KG1 (cell line): ENCODE data around the gene PBX2.
A peak's percentile ranks its signal among the peaks of the same experiment; 100 is the strongest.
"Not testable (repeated sequence)": the region's sequence is repeated elsewhere in the genome, so short reads cannot be mapped to it uniquely, and the experiment has no call there.

Experiments
- DNase-seq: peaks from one replicate; lab custom pipeline; 2025; lab: John Stamatoyannopoulos, UW

The PBX2 gene, protein sequence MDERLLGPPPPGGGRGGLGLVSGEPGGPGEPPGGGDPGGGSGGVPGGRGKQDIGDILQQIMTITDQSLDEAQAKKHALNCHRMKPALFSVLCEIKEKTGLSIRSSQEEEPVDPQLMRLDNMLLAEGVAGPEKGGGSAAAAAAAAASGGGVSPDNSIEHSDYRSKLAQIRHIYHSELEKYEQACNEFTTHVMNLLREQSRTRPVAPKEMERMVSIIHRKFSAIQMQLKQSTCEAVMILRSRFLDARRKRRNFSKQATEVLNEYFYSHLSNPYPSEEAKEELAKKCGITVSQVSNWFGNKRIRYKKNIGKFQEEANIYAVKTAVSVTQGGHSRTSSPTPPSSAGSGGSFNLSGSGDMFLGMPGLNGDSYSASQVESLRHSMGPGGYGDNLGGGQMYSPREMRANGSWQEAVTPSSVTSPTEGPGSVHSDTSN

GRCh38 chr6:32190054-32190851 lies at the start of gene PBX2:
PBX2 (minus strand) TSS chr6:32190202; CDS start chr6:32189915, 287 bp downstream.
- DNase-seq, result peak; percentile 44

GRCh38 chr6:32239462-32239861 lies 49.5 kb upstream of the PBX2 start:
- DNase-seq, result no peak

- DNase-seq, result no peak
These were observed 44.9 kb upstream of the PBX2 start for GRCh38 chr6:32234934-32235333.

GRCh38 chr6:32226434-32226833 lies 36.4 kb upstream of the PBX2 start:
- DNase-seq, result no peak

GRCh38 chr6:32224696-32225095 lies 34.7 kb upstream of the PBX2 start:
- no peak for DNase-seq

DNA sequence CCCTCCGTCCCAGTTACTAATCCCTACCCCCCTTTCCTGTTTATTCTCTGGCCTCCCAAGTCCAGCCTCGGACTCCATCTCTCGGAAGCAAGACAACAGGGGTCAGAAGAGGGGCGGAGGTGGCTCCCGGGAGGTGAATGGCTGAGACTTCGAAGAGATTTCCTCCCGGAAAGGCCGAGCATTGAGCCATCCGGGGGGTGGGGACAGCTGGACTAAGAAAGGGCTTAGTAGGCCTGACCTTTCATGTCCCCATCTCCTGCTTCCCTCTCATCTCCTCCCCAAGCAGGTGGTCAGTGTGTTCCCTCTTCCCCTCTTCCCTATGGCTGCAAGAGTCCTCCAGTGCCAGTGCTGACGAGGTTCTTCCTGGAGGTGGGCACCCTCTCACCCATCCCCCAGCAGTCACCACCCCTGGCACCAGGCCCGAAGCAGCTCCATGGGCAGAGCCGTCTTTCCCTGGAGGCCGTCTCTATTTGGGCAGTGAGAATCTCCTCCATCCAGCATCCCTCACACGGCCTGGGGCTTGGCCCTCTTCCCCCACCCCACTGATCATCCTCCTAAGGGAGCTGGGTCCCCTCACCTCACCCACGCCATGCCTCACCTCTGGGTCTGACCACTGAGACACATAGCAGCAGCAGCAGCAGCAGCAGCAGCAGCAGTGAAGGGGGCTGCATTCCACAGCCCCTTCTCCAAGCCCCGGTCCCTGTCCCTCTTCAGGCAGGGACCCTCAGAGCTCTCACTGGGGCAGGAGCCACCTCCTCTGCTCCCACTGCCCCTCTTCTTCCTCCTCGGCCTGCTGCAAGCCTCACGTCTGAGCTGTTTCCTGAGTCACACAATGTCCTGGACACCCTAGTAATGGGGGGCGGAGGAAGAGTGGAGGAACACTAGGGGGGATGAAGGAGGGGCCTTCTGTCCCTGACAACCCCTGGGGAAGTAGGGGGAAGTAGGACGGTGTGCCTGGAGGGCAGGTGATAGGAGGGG lies 33.5 kb upstream of the PBX2 start, which contains the start of gene NOTCH4:
Gene NOTCH4 (minus strand): TSS at position 810 of the 978 bp plus-strand sequence. CDS start 139 bp downstream, at position 671.
- no peak for DNase-seq

DNA sequence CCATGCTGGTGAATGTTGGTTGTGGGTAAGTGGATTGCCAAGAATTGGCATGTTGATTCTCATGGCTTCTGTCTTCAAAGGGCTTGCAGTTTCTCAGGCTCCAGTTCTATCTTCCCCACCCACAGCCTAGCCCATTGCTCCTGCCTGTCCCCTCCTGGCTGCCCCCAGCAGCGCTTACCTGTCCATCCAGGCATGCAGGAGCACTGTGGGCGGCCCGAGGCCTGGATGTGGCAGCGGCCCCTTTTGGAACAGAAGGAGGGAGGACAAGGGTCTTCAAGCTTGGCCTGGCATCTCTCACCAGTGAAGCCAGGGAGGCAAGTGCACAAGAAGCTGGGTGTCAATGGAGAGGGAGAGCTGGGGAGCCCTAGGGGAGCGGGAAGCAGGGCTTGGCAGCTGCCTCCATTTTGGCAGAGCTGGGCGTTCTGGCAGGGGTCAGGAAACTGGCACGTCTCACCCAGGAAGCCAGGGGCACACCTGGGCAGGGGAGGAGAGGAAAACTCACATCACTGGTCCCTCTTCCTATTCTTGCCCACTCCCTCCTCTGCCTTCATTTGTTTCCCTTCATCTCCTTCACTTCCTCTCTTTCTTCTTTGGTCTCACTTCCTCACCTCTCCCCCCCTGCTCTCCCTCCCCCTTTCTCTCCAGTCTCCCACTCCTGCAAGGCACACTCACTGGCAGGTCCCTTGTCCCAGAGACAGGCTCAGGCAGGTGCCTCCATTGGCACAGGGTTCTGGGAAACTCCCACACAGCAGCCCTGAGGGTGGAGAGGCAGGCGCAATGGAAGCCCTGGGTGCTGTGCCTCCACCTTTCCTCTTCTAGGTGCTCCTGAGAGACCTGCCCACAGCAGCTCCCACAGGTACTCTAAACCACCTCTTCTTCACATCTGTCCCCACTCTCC lies 32.6 kb upstream of the PBX2 start:
- DNase-seq, result no peak

GRCh38 chr6:32220021-32220420 lies 30.0 kb upstream of the PBX2 start:
- no peak for DNase-seq

- DNase-seq, result no peak
These were observed 28.2 kb upstream of the PBX2 start for GRCh38 chr6:32218167-32218566.

GRCh38 chr6:32216998-32217397 lies 27.0 kb upstream of the PBX2 start:
- DNase-seq, result no peak

DNA sequence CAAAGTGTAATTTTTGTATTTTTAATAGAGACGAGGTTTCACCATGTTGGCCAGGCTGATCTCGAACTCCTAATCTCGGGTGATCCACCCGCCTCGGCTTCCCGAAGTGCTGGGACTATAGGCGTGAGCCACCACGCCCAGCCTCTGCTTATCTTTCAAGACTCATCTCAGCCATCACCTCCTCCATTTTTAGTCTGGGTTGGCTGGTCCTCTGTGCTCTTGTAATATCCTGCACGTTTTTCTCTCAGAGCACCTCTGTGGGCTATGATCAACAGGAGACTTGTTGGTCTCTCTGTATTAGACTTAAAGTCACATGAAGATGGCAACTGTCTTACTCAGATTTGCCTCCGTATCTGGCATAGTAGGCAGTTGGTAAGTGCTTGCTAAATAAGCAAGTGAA lies 26.3 kb upstream of the PBX2 start:
- DNase-seq, result no peak

DNA sequence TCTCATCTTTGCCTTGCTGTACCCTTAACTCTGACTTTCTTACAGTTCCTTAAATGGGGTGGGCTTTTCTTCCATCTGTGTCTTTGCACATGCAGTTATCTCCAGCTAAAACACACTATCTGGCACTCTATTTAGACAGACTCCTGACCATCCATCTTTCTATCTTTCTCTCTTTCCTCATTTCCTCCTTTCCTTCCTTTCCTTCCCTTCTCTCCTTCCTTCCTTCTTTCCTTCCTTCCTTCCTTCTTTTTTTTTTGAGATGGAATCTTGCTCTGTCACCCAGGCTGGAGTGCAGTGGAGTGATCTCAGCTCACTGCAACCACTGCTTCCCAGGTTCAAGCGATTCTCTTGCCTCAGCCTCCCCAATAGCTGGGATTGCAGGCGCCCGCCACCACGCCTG lies 25.6 kb upstream of the PBX2 start:
- no peak for DNase-seq

DNA sequence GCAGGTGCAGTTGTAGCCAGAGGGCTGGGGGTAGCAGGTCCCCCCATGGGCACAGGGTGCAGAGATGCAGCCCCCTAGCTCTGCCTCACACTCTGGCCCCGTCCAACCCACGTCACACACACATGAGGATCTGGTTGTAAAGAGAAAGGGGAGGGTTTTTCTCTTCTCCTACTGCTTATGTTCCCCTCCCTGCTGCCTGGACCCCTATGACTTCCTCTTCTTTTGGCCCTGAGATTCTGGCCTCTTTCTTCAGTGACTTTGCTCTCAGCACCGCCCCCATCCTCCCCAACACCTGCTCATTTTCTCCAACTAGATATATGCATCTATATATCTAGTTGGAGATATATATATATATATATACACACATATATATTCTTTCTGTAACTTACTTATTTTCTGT lies 24.1 kb upstream of the PBX2 start:
- DNase-seq, result no peak

GRCh38 chr6:32213649-32214048 lies 23.6 kb upstream of the PBX2 start:
- no peak for DNase-seq

- DNase-seq, result no peak
These were observed 22.2 kb upstream of the PBX2 start for GRCh38 chr6:32212076-32212760.

- not testable (repeated sequence) for DNase-seq
These were observed 21.4 kb upstream of the PBX2 start for GRCh38 chr6:32211432-32211831.

DNA sequence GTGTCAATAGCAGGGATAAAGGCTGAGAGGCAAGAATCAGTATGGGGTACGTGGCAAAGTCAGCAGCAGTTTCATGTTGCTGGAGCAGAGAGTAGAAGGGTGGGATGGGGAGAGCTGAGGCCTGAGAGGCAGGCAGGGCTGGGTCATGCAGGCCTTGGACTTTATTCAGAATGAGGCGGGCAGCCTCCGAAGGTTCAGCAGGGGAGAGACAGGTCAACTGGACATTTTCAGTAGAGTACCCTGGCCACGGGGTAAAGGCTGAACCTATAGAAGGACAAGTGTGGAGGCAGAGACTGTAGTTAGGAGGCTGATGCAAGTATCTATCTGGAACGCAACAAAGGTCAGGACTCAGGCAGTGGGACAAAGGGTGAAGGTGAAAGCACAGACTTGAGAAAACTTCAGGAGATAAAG lies 20.2 kb upstream of the PBX2 start:
- DNase-seq, result no peak

- no peak for DNase-seq
These were observed 19.0 kb upstream of the PBX2 start for GRCh38 chr6:32208996-32209395.

- no peak for DNase-seq
These were observed 14.3 kb upstream of the PBX2 start for GRCh38 chr6:32204268-32204715.
